Fibroblast of the conjunctiva (primary cell): ENCODE results near the gene NOL4.
"Not testable (repeated sequence)": the region's sequence is repeated elsewhere in the genome, so short reads cannot be mapped to it uniquely, and the experiment has no call there.

Experiments
- DNase-seq: peaks from one replicate; pipeline ENCODE4 v3.0.0-alpha.2; 2010; ENCODE audit warnings: low read depth

NOL4 gene, protein sequence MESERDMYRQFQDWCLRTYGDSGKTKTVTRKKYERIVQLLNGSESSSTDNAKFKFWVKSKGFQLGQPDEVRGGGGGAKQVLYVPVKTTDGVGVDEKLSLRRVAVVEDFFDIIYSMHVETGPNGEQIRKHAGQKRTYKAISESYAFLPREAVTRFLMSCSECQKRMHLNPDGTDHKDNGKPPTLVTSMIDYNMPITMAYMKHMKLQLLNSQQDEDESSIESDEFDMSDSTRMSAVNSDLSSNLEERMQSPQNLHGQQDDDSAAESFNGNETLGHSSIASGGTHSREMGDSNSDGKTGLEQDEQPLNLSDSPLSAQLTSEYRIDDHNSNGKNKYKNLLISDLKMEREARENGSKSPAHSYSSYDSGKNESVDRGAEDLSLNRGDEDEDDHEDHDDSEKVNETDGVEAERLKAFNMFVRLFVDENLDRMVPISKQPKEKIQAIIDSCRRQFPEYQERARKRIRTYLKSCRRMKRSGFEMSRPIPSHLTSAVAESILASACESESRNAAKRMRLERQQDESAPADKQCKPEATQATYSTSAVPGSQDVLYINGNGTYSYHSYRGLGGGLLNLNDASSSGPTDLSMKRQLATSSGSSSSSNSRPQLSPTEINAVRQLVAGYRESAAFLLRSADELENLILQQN

DNA sequence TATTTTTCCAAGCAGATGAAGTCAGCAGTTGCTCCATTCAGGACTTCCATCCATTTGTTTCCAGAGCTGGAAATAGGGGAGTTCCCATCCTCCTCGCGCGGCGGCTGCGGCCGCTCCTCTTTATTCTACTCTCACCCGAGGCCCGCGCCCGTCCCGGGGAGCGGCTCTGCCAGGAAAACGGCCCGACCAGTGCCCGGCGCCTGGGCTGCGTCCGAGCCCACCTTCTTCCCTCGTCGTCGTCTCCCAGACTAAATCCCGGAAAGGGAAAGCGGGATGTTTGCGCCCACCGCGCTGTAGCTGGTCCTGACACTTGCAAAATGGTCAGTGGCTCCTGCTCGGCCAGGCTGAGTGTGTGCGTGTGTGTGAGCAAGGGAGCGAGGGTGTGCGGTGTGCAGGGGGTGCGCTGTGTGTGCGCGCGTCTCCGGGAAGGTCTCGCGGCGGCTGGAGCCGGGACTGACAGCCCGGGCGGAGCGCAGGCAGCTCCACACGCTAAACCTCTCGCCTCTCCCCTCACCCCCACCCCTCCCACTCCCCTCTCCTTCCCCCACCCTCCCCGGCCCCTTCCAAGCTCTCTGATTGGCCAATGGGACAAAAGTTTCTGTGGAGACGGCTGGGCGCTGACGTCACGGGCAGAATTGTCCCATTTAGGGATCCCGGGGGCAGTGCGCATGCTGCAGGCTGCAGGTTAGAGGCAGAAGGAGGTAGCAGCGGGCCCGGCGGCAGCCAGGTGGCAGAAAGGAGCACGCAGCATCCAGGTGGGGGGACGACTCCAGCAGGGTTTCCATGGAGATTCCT lies at the start of gene NOL4:
Gene NOL4, minus strand, starts transcription at position 491 of the 795 bp plus-strand sequence. CDS start 1,660 bp downstream, outside the sequence.
- no peak for DNase-seq

GRCh38 chr18:34266029-34266428 lies 41.3 kb upstream of the NOL4 start:
- DNase-seq, result not testable (repeated sequence)

GRCh38 chr18:34261865-34262780 lies 37.4 kb upstream of the NOL4 start:
- no peak for DNase-seq

GRCh38 chr18:34258176-34258575 lies 33.5 kb upstream of the NOL4 start:
- no peak for DNase-seq

DNA sequence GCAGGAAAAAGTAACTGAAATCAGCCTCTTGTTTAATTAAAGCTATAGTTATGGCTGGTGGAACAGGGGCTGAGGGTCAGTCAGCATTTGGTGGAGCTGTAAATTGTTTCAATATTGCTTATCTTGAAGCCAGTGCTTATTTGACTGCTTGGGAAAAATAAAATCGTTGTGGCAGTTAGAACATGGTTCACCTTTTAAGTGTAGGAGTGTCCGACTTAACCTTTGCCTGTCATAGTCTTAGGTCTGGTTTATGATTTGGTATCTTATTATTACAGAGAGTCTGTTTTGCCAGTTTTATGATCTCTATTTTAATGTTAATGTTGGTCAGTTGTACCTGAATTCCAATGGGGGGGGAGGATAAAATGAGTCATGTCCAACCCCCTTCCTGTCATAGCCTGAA lies 27.2 kb upstream of the NOL4 start:
- no peak for DNase-seq

DNA sequence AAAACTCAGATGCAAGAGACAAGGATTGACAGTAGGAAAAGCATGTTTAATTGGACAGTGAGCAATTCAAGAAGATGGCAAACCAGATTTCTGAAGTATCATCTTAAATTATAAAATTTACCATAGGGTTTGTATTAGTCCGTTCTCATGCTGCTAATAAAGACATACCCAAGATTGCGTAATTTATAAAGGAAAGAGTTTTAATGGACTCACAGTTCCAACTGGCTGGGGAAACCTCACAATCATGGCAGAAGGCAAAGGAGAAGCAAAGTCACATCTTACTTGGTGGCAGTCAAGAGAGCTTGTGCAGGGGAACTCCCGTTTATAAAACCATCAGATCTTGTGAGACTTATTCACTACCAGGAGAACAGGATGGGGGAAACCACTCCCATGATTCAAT lies 24.0 kb upstream of the NOL4 start:
- no peak for DNase-seq

DNA sequence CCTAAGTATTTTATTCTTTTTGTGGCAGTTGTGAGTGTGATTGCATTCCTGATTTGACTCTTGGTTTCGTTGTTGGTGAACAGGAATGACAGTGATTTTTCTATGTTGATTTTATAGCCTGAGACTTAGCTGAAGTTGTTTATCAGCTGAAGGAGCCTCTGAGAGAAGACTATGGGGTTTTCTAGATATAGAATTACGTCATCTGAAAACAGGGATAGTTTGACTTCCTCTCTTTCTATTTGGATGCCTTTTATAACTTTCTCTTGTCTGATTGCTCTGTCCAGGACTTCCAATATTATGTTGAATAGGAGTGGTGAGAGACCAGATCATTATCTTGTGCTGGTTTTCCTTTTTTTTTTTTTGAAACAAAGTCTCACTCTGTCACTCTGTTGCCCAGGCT lies 18.0 kb upstream of the NOL4 start:
- no peak for DNase-seq

GRCh38 chr18:34233781-34234388 lies 9.2 kb upstream of the NOL4 start:
- DNase-seq, result not testable (repeated sequence)

- DNase-seq, result no peak
These were observed 473 bp upstream of the NOL4 start for GRCh38 chr18:34225218-34225553.

DNA sequence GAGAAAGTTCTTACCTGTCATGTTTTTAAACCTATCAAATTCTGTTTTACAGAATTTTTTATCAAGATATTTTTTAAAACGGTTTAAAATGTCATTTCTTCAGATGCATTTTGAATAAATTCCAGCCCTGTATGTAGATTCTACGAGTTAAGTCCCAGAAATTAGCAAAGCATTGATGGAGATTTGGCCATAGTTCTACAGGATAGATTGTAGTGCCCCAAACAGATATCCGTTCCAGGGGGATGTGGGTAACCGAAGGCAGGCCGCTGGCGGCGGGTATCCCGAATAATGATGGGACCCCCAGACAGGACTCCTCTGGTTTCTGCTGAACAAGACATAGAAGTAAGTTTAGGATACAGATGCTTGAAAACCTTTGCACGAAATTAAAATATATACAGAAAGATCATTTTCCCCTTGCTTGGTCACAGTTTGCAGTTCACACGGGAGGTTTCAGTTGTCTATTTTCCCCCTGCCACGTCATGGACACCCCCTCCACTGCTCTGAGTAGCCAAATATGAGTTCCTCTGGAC lies 755 bp downstream of the NOL4 start:
- no peak for DNase-seq

- no peak for DNase-seq
These were observed 1.4 kb downstream of the NOL4 start for GRCh38 chr18:34223164-34223892.

- DNase-seq, result no peak
These were observed 2.2 kb downstream of the NOL4 start for GRCh38 chr18:34222307-34223163.

DNA sequence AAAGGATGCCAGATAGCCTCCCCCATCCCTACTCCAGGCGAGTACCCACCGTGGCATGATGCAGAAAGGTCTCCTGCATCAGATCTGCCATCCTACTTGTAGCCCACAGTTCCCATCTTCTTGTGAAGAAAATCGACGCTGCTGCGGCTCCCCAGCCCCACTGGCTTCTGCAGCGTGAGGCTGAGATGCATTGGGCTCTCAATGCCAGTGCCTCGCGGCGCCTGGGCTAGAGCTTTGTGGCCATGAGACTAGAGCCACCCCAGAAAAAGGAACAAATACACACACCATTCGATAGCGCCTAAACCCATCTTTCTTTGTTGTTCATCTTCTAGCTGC lies 2.8 kb downstream of the NOL4 start:
- no peak for DNase-seq

- no peak for DNase-seq
These were observed 4.5 kb downstream of the NOL4 start for GRCh38 chr18:34220081-34220815.

GRCh38 chr18:34219651-34220050 lies 5.1 kb downstream of the NOL4 start:
- no peak for DNase-seq

DNA sequence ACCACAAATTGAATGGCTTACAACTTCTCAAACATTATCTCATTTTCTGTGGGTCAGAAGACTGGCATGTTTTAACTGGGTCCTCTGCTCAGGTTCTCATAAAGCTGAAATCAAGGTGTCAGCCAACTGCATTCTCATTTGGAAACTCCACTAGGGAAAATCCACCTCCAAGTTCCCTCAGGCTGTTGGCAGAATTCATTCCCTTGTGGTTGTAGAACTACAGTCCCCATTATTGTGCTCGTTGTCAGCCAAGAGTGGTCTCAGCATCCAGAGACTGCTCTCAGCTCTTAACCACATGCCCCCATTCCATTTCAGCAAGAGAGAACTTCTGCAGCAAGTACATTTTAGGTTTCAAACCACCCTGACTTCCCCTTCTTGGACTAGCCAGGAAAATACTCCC lies 12.2 kb downstream of the NOL4 start:
- no peak for DNase-seq

DNA sequence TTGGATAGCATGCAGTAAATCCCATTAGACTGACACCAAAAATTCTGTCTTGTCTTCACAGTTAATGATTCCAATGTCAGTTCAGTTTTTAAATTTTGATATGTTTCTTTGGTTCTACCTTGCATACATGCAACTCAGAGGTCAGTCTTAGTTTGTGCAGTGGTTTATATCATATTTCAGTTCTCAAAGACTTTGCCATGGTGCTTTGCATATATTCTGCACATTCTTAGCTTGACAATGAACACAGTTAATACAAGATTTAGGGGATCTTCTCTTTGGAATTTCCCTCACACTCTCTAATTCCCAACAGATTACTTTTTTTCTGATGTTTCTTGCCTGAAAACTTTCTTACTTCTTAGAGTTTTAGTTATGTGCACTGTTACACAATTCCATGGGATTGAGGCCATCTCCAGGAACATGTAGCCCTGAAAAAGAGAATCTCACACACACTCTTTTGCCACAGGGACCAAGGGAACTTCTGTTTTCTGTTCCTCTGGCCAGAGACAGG lies 17.3 kb downstream of the NOL4 start:
- no peak for DNase-seq

DNA sequence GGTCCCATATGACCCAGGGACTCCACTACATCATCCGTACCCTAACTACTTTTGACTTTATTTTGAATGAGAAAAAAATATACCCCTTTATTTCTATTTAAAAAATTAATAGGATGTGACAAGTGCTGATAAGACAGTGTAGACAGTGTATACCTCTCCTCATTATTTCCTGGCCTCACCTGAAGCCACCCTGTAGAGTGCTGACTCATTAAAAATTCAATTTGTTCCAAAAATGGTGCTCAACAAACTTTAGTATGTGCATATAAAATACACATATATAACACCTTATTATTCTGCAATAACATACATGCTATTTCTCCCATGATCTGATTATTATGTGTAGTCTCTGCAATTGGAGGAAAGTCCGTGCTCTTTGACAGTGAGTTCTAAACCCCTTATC lies 20.8 kb downstream of the NOL4 start:
- DNase-seq, result no peak

DNA sequence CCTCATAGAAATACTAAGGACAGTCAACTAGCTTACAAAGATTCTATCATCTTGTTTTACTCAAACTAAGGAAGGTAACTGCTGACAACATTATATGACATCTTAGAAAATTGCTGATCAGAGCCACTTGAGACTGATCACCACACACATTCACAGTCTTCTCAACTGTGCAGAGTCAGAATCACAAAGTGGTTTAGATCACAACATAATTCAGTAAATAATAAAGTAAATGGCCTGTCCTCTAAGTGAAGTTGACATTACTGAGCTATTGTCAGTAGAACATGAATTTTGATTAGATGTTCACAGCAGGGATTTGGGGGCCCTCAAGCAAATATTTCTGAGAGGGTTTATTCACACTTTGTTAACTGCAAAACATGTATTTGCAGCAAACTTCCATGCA lies 28.5 kb downstream of the NOL4 start:
- DNase-seq, result no peak
